Measurements from ENCODE around the gene CAPNS1. TPM values are rescaled to one million over a fixed set of nuclear protein-coding genes. Genes with fewer than 3 reads are reported as not detected.
"Not testable (repeated sequence)": the region's sequence is repeated elsewhere in the genome, so short reads cannot be mapped to it uniquely, and the experiment has no call there.

CAPNS1 gene
- total RNA-seq, 1 donor: 400 TPM

- TF ChIP-seq CTCF (IDR thresholded peaks at IDR 0.05; ENCODE audit: extremely low read depth, low read depth, low read length): no peak
- Histone ChIP-seq H3K4me3 (ENCODE audit: insufficient read depth, low read length) (peak overlapping the region; percentile 62), H3K27ac (ENCODE audit: low read depth, low read length) (peak overlapping the region; percentile 46), H3K36me3 (ENCODE audit: insufficient read depth, low read length) (peaks cover 19% of the 10 kb centered on the region), H3K4me1 (ENCODE audit: insufficient read depth, low read length) (peaks cover 10% of the 10 kb centered on the region), H3K9me3 (ENCODE audit: low read depth, low read length) (no peaks in the 10 kb centered on the region), H2AFZ (ENCODE audit: low read length) (peak overlapping the region; percentile 93), H3K79me2 (ENCODE audit: insufficient read depth, low read length) (no peaks in the 10 kb centered on the region), H4K20me1 (ENCODE audit: insufficient read depth, low read length) (no peaks in the 10 kb centered on the region), H3K27me3 (ENCODE audit: insufficient read depth, low read length) (no peaks in the 10 kb centered on the region), H3K4me2 (ENCODE audit: insufficient read depth, low read length) (peak overlapping the region; percentile 91)
- no peak for DNase-seq (ENCODE audit: insufficient read length, low spot score, missing footprints)
Observed at GRCh38 chr19:36128392-36128736, 11.5 kb upstream of the CAPNS1 start.

GRCh38 chr19:36131221-36131620 is 8.6 kb upstream of the CAPNS1 start:
- H3K4me3 ChIP-seq (ENCODE audit: insufficient read depth, low read length); DNase-seq (ENCODE audit: insufficient read length, low spot score, missing footprints); H3K27me3 ChIP-seq (ENCODE audit: insufficient read depth, low read length); H2AFZ ChIP-seq (ENCODE audit: low read length); H3K27ac ChIP-seq (ENCODE audit: low read depth, low read length); H3K9me3 ChIP-seq (ENCODE audit: low read depth, low read length); H3K36me3 ChIP-seq (ENCODE audit: insufficient read depth, low read length); H3K79me2 ChIP-seq (ENCODE audit: insufficient read depth, low read length); H3K4me2 ChIP-seq (ENCODE audit: insufficient read depth, low read length); H4K20me1 ChIP-seq (ENCODE audit: insufficient read depth, low read length): not testable (repeated sequence)
- peaks cover 10% of the 10 kb centered on the region for H3K4me1 ChIP-seq (ENCODE audit: insufficient read depth, low read length)

- H3K27me3 ChIP-seq (ENCODE audit: insufficient read depth, low read length); H3K9me3 ChIP-seq (ENCODE audit: low read depth, low read length); DNase-seq (ENCODE audit: insufficient read length, low spot score, missing footprints); H3K27ac ChIP-seq (ENCODE audit: low read depth, low read length); H3K4me2 ChIP-seq (ENCODE audit: insufficient read depth, low read length); H3K4me3 ChIP-seq (ENCODE audit: insufficient read depth, low read length); H2AFZ ChIP-seq (ENCODE audit: low read length); H4K20me1 ChIP-seq (ENCODE audit: insufficient read depth, low read length); H3K36me3 ChIP-seq (ENCODE audit: insufficient read depth, low read length); H3K79me2 ChIP-seq (ENCODE audit: insufficient read depth, low read length): not testable (repeated sequence)
- H3K4me1 ChIP-seq (ENCODE audit: insufficient read depth, low read length): peaks cover 12% of the 10 kb centered on the region
Observed at GRCh38 chr19:36134867-36135266, 5.0 kb upstream of the CAPNS1 start.

GRCh38 chr19:36136964-36137686 is 2.7 kb upstream of the CAPNS1 start:
- Histone ChIP-seq H3K36me3 (ENCODE audit: insufficient read depth, low read length) (peaks cover 4% of the 10 kb centered on the region), H2AFZ (ENCODE audit: low read length) (peak overlapping the region; percentile 72), H3K9me3 (ENCODE audit: low read depth, low read length) (no peaks in the 10 kb centered on the region), H4K20me1 (ENCODE audit: insufficient read depth, low read length) (peaks cover 10% of the 10 kb centered on the region), H3K4me2 (ENCODE audit: insufficient read depth, low read length) (peak overlapping the region; percentile 56), H3K4me1 (ENCODE audit: insufficient read depth, low read length) (peaks cover 19% of the 10 kb centered on the region), H3K79me2 (ENCODE audit: insufficient read depth, low read length) (peaks cover 20% of the 10 kb centered on the region), H3K4me3 (ENCODE audit: insufficient read depth, low read length) (peak overlapping the region; percentile 30), H3K27ac (ENCODE audit: low read depth, low read length) (peak overlapping the region; percentile 66), H3K27me3 (ENCODE audit: insufficient read depth, low read length) (no peaks in the 10 kb centered on the region)
- peak; percentile 93 for DNase-seq (ENCODE audit: insufficient read length, low spot score, missing footprints)
- TF ChIP-seq CTCF (IDR thresholded peaks at IDR 0.05; ENCODE audit: extremely low read depth, low read depth, low read length): no peak

GRCh38 chr19:36139120-36139472 is 770 bp upstream of the CAPNS1 start:
- DNase-seq (ENCODE audit: insufficient read length, low spot score, missing footprints): no peak
- H3K79me2 ChIP-seq (ENCODE audit: insufficient read depth, low read length): peaks cover 31% of the 10 kb centered on the region
- peak overlapping the region; percentile 100 for H3K4me3 ChIP-seq (ENCODE audit: insufficient read depth, low read length)
- H3K4me1 ChIP-seq (ENCODE audit: insufficient read depth, low read length): peaks cover 19% of the 10 kb centered on the region
- H3K36me3 ChIP-seq (ENCODE audit: insufficient read depth, low read length): peaks cover 16% of the 10 kb centered on the region
- H3K27me3 ChIP-seq (ENCODE audit: insufficient read depth, low read length): no peaks in the 10 kb centered on the region
- peak overlapping the region; percentile 93 for H3K27ac ChIP-seq (ENCODE audit: low read depth, low read length)
- TF ChIP-seq CTCF (IDR thresholded peaks at IDR 0.05; ENCODE audit: extremely low read depth, low read depth, low read length): no peak
- no peaks in the 10 kb centered on the region for H3K9me3 ChIP-seq (ENCODE audit: low read depth, low read length)
- peak overlapping the region; percentile 98 for H3K4me2 ChIP-seq (ENCODE audit: insufficient read depth, low read length)
- peak overlapping the region; percentile 96 for H2AFZ ChIP-seq (ENCODE audit: low read length)
- peaks cover 21% of the 10 kb centered on the region for H4K20me1 ChIP-seq (ENCODE audit: insufficient read depth, low read length)

Measured in osteoblast (primary cell).